Activated T-helper 2 cell treated with anti-CD3 and anti-CD28 coated beads, Interferon-gamma antibody, Interleukin-2, Interleukin-4, amounts not matched to agents 10 μg/mL and 5 μg/mL and 100 μg/mL, durations not matched to agents 14 hours and 24 hours and 36 hours (primary cell): ENCODE results near the gene MSRB3. TPM values are rescaled to one million over a fixed set of nuclear protein-coding genes. Genes with fewer than 3 reads are reported as not detected.

Experiments
- DNase-seq: peaks from one replicate; pipeline ENCODE4 v3.0.0; 2021; ENCODE audit warnings: low spot score
- H3K27ac Mint-ChIP-seq: one replicate; pipeline ENCODE4 v1.8.0; 2021; ENCODE audit warnings: mixed read lengths
- H3K27me3 Mint-ChIP-seq: one replicate; pipeline ENCODE4 v1.8.0; 2021; ENCODE audit warnings: low read depth, mixed read lengths
- H3K36me3 Mint-ChIP-seq: one replicate; pipeline ENCODE4 v1.8.0; 2021; ENCODE audit warnings: low read depth, mixed read lengths
- H3K4me1 Mint-ChIP-seq: one replicate; pipeline ENCODE4 v1.8.0; 2021; ENCODE audit warnings: low read depth, mixed read lengths
- H3K4me3 Mint-ChIP-seq: one replicate; pipeline ENCODE4 v1.8.0; 2021; ENCODE audit warnings: low read depth, mild to moderate bottlenecking, moderate library complexity, mixed read lengths
- H3K9me3 Mint-ChIP-seq: one replicate; pipeline ENCODE4 v1.8.0; 2021; ENCODE audit warnings: mixed read lengths
- intact Hi-C: fragments of 100-400 bp; cut with micrococcal nuclease; formaldehyde crosslinking; loops from one replicate; pipeline ENCODE4 v1.15.1; 2023
- total RNA-seq: library from RNA; stranded (reverse); gene quantifications from 2 replicates; pipeline ENCODE4 v1.2.3, GENCODE V29; 2022

Gene MSRB3
- total RNA-seq, 1 donor from 2014 or later, result 0.18 TPM

GRCh38 chr12:65501935-65502334 is 223.5 kb downstream of the MSRB3 start:
- no peak overlapping the region for H3K27ac Mint-ChIP-seq
- no peak for DNase-seq
- no peaks in the 10 kb centered on the region for H3K27me3 Mint-ChIP-seq
- H3K4me3 Mint-ChIP-seq, result no peak overlapping the region
- H3K9me3 Mint-ChIP-seq, result no peaks in the 10 kb centered on the region
- intact Hi-C loops, result no loop called here
- H3K4me1 Mint-ChIP-seq, result no peaks in the 10 kb centered on the region
- no peaks in the 10 kb centered on the region for H3K36me3 Mint-ChIP-seq

- no peaks in the 10 kb centered on the region for H3K27me3 Mint-ChIP-seq
- no peaks in the 10 kb centered on the region for H3K9me3 Mint-ChIP-seq
- no peak overlapping the region for H3K4me3 Mint-ChIP-seq
- H3K36me3 Mint-ChIP-seq, result no peaks in the 10 kb centered on the region
- intact Hi-C loops, result no loop called here
- DNase-seq, result no peak
- H3K4me1 Mint-ChIP-seq, result no peaks in the 10 kb centered on the region
- H3K27ac Mint-ChIP-seq, result no peak overlapping the region
Observed at GRCh38 chr12:65504417-65504816, 225.9 kb downstream of the MSRB3 start.

GRCh38 chr12:65505386-65506121 is 227.1 kb downstream of the MSRB3 start:
- no peaks in the 10 kb centered on the region for H3K4me1 Mint-ChIP-seq
- H3K36me3 Mint-ChIP-seq, result no peaks in the 10 kb centered on the region
- no peak for DNase-seq
- H3K27me3 Mint-ChIP-seq, result no peaks in the 10 kb centered on the region
- intact Hi-C loops, result no loop called here
- H3K27ac Mint-ChIP-seq, result no peak overlapping the region
- H3K4me3 Mint-ChIP-seq, result no peak overlapping the region
- no peaks in the 10 kb centered on the region for H3K9me3 Mint-ChIP-seq

- Mint-ChIP-seq H3K4me1 (no peaks in the 10 kb centered on the region), H3K27ac (no peak overlapping the region), H3K4me3 (no peak overlapping the region), H3K9me3 (no peaks in the 10 kb centered on the region), H3K36me3 (no peaks in the 10 kb centered on the region), H3K27me3 (no peaks in the 10 kb centered on the region)
- intact Hi-C loops, result no loop called here
- DNase-seq, result no peak
Observed at GRCh38 chr12:65508276-65509035, 230.0 kb downstream of the MSRB3 start.

- Mint-ChIP-seq H3K4me3 (no peak overlapping the region), H3K27ac (no peak overlapping the region), H3K9me3 (no peaks in the 10 kb centered on the region), H3K4me1 (no peaks in the 10 kb centered on the region), H3K36me3 (no peaks in the 10 kb centered on the region), H3K27me3 (no peaks in the 10 kb centered on the region)
- DNase-seq, result no peak
- intact Hi-C loops, result no loop called here
Observed at GRCh38 chr12:65510007-65510406, 231.5 kb downstream of the MSRB3 start.

DNA sequence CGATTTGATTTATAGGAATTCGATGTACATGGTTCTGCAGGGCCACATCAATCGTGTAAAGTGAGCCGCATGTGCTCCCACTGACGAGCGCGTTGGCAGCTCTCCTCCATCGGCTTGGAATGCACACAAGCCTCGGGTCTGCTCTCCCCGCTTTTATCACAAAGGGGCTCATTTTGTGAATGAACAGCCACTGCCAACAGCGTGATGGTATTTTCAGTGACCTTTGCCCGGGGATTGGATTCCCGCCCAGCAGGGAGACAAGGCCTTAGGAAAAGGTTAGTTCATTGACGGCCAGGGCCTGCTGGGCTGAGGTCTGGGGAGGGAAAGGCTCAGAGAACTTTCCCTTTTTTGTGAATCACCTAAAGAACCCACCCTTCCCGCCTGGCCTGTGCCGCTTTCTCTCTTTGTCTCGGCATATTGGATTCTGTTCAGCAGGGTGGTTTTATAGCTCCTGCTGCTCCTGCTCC is 232.1 kb downstream of the MSRB3 start:
- Mint-ChIP-seq H3K27me3 (no peaks in the 10 kb centered on the region), H3K9me3 (no peaks in the 10 kb centered on the region), H3K27ac (no peak overlapping the region), H3K4me1 (no peaks in the 10 kb centered on the region), H3K4me3 (no peak overlapping the region), H3K36me3 (no peaks in the 10 kb centered on the region)
- DNase-seq, result no peak
- intact Hi-C loops, result no loop called here

- H3K4me1 Mint-ChIP-seq, result no peaks in the 10 kb centered on the region
- DNase-seq, result no peak
- H3K36me3 Mint-ChIP-seq, result no peaks in the 10 kb centered on the region
- no peaks in the 10 kb centered on the region for H3K27me3 Mint-ChIP-seq
- intact Hi-C loops, result no loop called here
- no peaks in the 10 kb centered on the region for H3K9me3 Mint-ChIP-seq
- no peak overlapping the region for H3K27ac Mint-ChIP-seq
- H3K4me3 Mint-ChIP-seq, result no peak overlapping the region
Observed at GRCh38 chr12:65511134-65511834, 232.8 kb downstream of the MSRB3 start.

DNA sequence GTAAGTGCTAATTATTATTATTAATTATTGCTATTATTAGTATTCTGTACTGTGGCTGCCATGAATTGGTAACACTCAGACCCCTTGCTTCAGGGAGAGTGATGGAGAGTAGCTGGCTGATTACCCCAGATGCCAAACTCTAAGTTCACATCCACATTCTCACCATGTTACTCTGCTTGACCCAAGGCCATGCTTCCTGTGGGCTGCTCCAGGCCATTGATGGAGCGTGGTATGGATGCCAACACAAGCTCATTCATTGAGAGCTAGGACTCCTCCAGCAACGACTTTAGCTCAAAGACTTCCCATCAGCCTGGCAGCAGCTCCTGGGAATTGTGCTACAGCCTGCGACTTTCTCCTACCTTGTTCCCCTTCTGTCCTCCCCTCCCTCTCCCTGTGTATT is 233.4 kb downstream of the MSRB3 start:
- intact Hi-C loops, result no loop called here
- no peaks in the 10 kb centered on the region for H3K36me3 Mint-ChIP-seq
- H3K27ac Mint-ChIP-seq, result no peak overlapping the region
- H3K4me3 Mint-ChIP-seq, result no peak overlapping the region
- H3K27me3 Mint-ChIP-seq, result no peaks in the 10 kb centered on the region
- H3K4me1 Mint-ChIP-seq, result no peaks in the 10 kb centered on the region
- DNase-seq, result no peak
- no peaks in the 10 kb centered on the region for H3K9me3 Mint-ChIP-seq

Other genes with a start within 250 kb of the MSRB3 start
- gene WIF1, start 157.4 kb upstream of the MSRB3 start, total RNA-seq, result not detected in 2 replicates
- gene LEMD3, start 109.1 kb upstream of the MSRB3 start, total RNA-seq, result 26.7 and 29.2 TPM in 2 replicates